Putamen (tissue), 1 donor: ENCODE results near the gene LRRC3.

ENCODE experiments used
- DNase-seq: peaks from one replicate; pipeline ENCODE4 v3.0.0-alpha.2; 2016; ENCODE audit warnings: low spot score

LRRC3 gene

DNA sequence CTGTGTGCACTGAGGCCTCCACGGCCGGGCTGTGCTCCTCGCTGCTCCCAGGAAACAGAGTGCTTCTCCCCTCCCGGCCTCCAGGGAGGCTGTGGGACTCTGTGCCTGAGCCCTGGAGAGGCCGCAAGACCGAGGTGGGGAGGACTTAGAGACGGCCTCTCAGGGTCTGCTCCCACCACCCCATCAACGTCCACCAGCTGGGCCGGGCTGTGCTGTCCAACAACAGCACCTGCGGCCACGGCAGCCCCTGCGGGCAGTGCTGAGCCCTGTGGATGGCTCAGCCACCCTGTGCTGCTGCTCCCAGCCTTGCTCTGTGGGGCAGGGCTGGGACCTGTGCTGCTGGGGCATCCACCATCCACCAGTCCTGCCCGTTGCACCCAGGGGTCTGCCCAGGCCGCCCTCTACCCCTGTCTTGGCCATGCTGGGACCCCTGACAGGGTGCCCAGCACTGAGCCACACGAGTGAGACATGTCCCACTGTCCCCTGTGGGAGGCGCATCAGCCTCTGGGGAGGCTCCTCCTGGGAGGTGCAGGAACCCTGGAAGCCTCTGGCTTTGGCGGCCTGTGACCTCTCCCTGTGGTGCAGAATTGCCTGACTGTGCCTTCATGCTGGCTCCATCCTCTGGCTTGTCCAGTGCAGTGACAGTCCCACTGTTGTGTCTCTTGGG lies 31.2 kb upstream of the LRRC3 start:
- DNase-seq = no peak

DNA sequence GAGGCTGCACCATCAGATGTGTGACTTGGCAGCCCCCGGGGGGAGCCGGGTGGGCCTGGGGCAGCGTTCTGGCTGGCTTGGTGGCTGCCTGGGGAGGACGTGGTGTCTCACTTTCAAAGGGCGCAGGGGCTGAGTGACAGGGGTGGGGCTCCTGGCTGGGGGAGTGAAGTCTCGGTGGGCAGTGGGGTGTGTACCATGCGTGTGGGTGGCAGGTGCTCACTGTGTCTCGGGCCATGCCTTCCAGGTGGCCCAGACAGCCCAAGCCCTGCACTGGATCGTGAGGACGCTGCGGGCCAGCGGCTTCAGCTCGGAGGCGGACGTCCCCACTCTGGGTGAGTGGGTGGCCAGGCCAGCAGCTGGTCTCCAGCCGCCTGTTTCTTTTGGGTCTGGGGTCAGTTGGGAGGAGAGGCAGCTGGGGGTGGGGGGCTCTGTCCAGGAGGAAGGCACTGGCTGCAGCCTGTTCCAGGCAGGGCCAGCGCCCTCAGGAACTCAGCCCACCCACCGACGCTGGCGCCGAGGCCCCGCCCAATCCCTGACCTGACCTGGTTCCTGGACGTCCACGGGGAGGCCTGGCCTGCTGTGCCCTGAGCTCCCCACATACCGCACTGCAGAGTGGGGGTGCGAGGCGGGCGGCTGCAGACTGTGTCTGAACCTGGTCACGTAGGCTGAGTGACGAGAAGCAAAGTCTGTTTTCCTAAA lies 30.6 kb upstream of the LRRC3 start:
- no peak for DNase-seq

DNA sequence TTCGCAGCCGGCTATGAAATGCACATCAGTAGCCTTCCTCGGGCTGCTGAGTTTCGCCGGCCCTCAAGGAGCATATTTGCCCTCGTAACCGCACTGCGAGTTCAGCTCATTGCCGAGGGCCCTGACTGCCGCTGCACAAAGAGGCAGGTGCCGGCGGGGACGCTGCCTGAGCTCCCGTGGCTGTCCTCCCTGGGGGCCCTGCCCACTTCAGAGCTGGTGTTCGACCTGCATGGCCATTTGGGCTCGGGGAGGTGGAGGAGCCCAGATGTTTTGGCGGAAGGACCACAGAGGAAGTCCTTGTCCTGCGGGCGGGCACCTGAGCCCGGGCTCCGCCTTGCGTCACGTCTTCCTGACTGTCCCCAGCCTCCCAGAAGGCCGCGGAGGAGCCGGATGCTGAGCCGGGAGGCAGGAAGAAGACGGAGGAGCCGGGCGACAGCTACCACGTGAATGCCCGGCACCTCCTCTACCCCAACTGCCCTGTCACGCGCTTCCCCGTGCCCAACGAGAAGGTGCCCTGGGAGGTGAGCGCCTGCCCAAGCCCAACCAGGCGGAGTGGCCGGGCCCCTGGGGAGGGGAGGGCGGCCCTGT lies 29.9 kb upstream of the LRRC3 start:
- DNase-seq = no peak

DNA sequence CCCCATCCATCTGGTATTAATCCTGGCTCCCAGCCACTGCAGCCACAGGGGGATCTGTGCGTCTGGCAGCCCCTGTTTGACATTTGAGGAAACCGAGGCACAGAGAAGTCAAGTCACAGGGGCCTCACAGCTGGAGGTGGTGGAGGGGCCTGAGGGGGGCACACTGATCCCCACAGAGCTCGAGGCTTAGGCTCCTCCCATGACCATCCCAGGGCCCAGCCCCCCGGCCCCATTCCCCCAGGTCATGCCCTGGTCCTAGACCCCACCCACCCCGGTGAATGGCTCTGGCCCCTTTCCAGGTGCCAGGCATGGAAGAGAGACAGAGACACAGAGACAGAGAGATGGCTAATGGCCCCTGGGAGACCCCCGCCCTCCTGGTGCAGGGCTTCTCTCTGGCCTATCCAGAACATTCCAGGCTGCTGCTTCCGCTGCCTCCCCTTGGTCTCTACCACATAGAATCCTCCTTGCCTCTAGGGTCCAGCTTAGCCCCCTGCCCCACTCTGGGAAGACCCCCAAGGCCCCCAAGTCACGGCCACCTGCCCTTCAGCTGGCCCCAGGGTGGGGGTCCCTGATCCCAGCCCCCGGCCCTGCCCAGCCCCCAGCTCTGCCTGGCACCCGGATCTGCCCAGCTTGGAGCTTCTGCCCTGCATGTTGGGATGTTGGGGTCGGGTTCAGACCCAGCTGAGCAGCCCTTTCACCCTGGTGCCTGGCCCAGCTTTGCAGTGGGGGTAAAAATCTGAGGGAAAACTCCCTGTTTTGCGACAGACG lies 29.2 kb upstream of the LRRC3 start:
- no peak for DNase-seq

DNA sequence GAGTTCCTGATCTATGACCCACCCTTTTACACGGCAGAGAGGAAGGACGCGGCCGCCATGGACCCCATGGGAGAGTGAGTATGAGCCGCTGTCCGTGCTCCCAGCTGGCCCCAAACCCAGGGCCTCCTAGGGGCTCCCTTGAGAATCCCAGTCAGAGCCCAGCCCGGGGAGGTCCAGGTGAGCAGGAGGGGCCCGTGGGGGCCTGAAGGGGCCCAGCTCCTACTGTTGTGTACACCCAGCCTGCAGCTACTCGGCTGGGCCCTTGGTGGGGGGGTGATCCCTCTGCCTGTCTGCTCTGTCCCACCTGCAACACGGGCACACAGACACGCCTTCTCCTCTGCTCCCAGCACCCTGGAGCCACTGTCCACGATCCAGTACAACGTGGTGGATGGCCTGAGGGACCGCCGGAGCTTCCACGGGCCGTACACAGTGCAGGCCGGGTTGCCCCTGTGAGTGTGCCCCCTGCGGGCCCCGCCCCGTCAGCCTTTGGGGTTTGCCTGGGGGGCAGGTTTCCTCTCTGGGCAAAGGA lies 28.6 kb upstream of the LRRC3 start:
- DNase-seq = no peak

DNA sequence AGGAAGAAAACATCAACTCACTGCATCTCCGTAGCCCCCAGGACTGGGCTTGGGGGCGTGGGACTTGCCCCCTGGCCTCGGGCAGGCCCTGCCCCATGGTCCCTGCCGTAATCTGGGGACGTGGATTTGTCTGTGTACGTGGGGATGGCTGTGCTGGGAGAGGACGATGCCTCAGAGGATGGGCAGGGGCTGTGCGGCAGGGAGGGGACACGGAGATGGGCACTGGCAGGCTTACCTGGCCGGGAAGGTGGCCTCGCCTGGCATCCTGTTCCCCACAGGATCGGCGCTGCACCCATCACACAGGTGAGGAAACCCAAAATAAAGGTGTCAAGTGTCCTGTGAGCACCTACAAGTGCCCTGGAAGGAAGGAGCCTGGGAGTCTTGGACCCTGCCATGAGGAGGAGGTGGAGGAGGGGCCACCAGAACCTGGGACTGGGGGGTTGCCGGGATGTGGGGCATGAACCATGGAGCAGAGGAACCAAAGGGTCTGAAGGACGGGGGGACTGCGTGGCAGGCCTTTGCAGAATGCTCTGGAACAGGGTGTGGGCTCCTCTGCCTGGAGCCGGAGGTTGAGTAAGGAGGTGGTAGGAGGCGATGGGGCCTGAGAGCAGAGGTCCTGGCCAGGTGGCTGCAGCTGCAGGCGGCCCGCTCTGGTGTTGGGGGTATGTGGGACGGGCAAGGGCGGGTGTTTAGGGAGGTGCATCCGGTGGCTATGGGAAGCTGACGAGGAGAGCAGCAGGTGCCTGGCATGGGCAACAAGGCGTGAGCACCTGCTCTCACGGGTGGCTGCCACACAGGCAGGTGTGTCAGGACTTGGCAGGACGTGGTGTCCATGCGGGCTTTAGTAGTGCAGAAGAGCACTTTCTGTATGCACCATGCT lies 27.8 kb upstream of the LRRC3 start:
- DNase-seq = no peak

DNA sequence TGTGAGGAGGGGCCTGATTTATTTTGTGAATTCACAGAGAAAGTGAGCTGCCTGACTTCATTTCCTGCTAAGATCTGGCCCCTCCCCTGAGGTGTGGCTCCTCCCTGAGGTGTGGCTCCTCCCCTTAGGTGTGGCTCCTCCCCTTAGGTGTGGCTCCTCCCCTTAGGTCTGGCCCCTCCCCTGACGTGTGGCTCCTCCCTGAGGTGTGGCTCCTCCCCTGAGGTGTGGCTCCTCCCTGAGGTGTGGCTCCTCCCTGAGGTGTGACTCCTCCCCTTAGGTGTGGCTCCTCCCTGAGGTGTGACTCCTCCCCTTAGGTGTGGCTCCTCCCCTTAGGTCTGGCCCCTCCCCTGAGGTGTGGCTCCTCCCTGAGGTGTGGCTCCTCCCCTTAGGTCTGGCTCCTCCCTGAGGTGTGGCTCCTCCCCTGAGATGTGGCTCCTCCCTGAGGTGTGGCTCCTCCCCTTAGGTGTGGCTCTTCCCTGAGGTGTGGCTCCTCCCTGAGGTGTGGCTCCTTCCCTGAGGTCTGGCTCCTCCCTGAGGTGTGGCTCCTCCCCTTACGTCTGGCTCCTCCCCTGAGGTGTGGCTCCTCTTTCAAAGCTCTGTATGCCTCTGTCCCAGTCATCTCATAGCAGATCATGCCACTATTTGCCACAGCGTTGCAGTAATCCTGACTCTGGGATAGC lies 26.9 kb upstream of the LRRC3 start:
- no peak for DNase-seq

DNA sequence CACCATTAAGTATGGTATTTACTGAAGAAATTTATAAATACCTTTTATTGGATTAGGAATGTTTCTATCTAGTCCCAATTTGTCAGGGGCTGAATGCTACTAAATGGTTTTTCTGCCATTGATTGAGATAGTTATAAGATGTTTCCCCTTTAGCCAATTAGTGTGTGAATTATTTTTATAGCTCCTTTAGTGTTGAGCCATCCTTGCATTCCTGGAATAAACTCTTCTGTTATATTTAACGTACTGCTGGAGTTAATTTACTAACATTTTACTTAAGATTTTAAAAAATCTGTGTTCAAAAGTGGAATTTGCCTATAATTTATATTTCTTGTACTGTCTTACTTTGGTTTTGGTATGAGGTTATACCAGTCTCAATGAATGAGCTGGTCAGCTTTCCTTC lies 25.4 kb upstream of the LRRC3 start:
- no peak for DNase-seq

DNA sequence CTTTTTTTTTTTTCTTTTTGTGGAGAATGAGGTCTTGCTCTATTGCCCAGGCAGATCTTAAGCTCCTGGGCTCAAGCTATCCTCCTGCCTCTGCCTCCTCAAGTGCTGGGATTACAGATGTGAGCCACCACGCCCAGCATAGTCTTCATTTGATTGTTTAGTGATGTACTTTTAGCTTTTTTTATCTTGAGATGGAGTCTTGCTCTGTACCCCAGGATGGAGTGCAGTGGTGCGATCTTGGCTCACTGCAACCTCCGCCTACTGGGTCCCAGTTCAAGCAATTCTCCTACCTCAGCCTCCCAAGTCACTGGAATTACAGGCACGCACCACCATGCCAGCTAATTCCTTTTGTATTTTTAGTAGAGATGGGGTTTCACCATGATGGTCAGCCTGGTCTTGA lies 24.0 kb upstream of the LRRC3 start:
- no peak for DNase-seq

DNA sequence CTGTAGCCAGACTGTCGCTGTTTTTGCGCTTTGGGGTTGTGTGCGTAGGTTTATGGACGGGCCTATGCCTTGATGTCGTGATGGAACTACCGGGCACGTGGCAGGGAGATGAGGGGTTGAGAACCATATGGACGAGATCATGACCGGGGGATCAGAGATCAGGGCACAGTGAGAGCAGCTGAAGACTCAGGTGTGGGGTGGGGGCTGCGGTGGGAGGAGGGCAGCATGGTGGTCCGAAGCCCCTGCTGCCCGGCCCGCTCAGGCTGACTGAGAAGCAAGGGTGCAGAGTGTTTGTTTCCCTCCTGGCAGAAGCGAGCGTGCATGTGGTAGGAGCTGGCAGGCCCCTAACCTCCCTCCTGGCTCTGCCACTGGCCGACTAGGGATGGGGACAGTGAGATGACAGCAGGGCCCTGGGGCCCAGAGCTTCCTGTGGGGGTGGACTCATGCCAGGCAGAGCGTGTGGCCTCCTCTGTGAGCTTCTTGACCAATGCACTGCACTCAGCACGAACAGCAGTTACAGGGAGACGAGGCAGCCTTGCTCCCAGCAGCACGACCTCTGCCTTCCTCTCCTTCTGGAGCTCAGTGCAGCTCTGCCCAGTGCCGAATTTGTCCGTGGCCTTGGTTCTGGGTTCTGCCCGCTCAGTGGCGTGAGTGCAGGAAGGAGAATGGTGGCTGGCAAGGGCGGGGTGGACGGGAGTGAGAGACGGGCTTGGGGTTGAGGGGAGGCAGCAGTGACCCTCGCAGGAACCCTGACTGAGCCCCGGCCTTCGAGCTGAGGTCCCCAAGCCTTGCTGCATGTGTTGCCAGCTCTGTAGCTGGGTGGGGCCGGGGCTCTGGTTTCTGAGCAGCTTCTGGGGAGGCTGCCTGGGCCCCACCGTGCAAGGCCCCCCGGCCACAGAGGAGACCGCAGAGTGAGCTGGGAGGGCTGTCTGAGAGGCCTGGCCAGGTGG lies 22.2 kb upstream of the LRRC3 start:
- no peak for DNase-seq

DNA sequence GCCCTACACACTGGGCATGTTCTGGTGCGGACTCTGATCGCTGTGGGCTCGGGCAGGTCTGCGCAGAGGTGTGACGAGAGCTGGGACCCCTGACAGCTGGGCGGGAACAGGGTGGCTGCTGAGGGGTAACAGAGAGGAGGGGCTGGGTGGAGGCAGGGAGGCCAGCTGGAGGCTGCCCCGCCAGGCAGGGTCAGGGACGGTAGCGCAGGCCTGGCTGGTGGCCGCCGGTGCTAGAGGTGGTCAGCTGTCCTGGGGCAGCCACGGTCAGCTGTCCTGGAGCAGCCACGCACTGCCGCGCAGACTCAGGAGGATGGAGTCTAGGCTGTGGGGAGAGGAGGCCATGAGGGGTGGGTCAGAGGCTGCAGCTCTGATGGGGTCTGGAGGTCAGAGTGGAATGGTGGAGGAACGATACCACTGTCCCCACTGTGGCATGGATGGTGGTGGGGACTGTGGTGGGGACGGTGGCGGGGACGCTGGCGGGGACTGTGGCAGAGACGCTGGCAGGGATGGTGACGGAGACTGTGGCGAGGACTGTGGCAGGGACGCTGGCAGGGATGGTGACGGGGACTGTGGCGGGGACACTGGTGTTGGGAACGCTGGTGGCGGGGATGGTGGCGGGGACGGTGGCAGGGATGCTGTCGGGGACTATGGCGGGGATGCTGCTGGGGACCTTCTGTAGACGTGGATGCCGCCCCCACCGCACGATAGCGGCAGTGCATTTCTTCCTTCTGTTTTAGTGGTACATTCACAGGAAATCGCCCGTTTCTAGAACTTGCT lies 21.3 kb upstream of the LRRC3 start:
- DNase-seq = no peak

DNA sequence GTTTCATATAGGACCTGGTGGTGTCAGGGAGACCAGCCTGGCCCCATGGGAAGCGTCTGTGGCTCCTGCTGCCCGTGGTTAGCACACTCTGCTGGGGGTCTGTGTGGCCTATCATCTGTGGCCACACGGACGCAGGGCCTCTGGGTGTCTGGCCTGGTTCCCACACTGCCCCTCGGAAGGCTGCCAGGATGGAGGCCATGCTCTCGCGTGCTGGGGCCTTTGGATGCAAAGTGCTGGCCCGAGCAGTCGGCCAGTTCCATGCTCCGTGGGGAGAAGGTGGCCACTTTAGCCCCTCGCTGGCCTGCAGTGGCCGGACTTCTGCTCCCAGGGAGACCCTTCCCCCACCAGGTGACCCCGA lies 20.8 kb upstream of the LRRC3 start:
- DNase-seq = no peak

DNA sequence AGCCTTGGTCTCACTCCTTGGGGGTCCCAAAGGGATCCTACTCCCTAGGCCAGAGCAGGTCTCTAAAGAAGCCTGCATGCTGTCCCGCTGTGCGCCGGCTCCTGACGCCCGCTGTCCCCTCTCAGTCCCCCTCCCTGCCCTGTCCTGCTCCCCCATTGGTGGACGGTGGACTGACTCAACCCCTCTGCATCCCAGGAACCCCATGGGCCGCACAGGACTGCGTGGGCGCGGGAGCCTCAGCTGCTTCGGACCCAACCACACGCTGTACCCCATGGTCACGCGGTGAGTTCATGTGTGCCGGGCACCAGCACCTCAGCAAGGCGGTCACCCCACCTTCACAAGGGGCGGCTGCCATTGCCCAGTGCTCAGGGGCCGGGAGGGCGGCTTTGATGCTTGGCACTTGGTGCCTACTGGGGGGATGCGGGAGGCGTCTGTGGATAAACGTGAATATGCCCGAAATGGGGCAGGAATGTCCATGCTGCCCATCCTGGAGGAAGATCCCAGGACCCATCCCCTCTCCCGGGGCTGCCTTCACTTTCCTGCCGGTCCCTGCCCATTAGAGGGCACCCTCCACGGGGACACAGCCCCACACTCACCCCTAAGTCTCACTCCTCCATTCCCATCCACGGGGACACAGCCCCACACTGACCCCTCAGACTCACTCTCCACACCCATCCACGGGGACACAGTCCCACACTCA lies 20.2 kb upstream of the LRRC3 start:
- DNase-seq = no peak

DNA sequence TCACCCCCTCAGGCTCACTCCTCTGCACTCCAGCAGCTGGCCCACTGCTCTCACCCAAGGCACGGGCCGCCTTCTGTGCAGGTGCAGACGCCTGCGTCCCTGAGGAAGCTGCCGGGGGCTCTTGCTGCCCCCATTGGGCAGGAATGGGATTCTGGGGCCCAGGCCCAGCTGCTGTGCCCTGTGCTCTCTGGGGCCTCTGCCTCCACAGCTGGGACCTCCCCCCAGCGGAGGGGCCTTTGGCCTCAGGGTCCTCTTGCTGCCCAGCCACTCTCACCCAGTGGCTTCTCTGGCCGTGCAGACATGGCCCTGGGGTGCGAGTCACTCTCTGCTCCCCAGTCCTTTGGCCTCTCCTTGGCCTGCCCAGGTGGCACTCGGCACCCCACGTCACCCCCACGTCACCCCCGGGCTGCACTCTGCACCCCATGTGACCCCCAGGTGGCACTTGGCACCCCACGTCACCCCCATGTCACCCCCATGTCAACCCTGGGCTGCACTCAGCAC lies 19.1 kb upstream of the LRRC3 start:
- DNase-seq = no peak

DNA sequence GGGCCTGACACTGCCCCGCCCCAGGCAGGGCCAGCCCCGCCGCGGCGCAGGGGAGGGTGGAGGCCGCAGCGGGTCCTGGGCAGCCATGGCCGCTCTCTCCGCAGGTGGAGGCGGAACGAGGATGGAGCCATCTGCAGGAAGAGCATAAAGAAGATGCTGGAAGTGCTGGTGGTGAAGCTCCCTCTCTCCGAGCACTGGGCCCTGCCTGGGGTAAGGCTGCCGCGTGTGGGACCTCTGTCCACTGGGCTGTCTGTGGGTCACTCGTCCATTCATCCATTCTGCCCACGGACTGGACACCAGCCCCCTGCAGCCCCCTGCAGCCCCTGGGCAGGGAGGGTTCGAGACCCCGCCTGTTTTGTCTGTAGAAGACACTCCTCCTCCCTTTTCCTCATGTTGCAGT lies 18.4 kb upstream of the LRRC3 start:
- no peak for DNase-seq

DNA sequence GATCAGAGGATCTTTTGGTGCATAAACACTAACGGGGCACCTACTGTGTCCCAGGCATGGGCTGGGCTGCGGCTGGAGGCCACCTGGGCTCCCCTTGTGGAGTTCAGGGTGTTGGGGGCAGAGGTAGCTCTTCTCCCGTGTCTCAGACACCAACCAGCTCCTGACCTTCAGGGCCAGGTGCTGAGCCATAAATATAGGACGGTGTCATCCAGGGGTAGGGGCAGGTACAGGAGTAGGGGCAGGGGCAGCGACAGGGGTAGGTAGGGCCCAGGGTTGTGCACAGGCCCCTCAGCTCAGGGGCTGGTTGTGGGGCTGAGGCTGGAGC lies 18.0 kb upstream of the LRRC3 start:
- no peak for DNase-seq

DNA sequence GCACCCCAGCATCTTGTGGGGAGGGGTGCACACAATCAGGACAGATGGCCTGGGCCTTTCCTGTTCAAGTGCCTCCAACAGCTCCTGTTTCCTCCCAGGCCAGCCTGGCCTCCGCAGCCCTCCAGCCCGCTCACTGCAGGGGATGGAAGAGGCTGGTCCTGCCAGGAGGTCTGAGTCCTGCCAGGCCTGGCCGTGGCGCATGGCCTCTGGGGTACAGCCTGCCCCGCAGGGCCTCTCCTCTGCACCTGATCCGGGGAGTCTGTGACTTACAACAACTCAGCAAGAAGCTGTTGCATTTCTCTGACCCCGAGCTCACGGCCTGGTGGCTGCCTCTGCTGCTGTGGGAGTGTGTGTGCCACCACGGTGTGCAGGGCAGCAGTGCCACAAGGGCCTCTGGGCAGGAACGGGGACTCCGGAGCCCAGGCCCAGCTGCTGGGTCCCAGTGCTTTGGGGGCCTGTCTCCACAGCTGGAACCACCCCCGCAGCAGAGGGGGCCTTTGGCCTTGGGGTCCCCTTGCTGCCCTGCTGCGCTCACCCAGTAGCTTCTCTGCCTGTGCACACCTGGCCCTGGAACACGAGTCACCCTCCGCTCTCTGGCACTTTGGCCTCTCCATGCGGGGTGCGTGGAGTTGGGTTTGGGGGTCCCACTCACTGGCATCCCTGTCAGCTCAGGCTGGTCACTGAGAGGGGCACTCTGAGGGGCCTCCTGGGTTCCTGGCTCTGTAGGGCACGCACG lies 17.4 kb upstream of the LRRC3 start:
- no peak for DNase-seq
